Renal cortex interstitium (tissue), 11 donors: Measurements from ENCODE around the gene ABR. TPM values are rescaled to one million over a fixed set of nuclear protein-coding genes. Genes with fewer than 3 reads are reported as not detected.
"Not testable (repeated sequence)": the region's sequence is repeated elsewhere in the genome, so short reads cannot be mapped to it uniquely, and the experiment has no call there.

Experiments
- DNase-seq, 11 donors: peaks; one replicate each; pipeline ENCODE4 v3.0.0-alpha.2; 2013; ENCODE audit warnings: low read depth in 9 of 11, low spot score in 4 of 11; ENCODE audit errors: extremely low read depth in 1 of 11
- polyA plus RNA-seq, 3 donors: library from polyadenylated mRNA; unstranded; fragments of 120-200 nt; gene quantifications; one replicate each; pipeline ENCODE4 v1.2.1, GENCODE V29; 2013; ENCODE audit not compliant: insufficient read length in 3 of 3

Gene ABR
- polyA plus RNA-seq, 3 donors, result 57.1 to 65.6 (median 58.5) TPM

- peak in 1 of 11 donors; percentile 69 for DNase-seq
Observed at GRCh38 chr17:1087381-1088241, 92.2 kb downstream of the ABR start.

- no peak for DNase-seq
Observed at GRCh38 chr17:1083451-1084187, 96.2 kb downstream of the ABR start.

GRCh38 chr17:1082579-1082978 is 97.2 kb downstream of the ABR start:
- DNase-seq, result no peak

DNA sequence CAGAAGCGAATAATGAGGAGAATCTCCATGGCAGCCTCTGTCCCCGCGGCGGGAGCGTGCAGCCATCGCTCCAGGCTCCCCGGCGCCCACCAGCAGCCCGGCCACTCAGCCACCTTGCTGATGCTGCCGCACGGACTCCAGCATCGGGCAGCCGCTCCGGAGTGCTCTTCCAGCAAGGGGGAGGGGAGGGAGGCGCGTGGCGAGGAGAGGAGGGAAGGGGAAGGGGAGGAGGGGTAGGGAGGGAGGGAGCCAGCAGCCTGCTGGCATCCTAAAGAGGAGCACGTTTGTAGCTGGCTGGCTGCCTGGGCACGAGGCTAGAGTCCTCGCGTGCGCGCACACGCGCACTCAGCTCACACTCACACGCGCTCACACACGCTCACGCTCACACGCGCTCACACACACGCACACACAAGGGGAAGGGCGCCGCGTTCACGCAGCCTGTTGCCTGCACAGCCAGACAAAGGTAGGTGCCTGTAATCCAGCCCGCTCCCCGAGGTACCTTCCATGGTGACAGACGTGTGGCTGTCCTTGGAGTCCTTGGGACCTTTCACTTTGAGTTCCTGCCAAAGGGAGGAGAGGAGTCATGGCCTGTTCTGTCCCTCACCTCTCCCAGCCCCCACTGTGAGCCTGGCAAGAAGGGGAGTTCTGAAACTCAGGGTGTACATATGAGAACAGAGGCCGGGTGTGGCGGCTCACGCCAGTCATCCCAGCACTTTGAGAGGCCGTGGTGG is 100.8 kb downstream of the ABR start:
- DNase-seq, result peak in 2 of 11 donors; percentile 57

DNA sequence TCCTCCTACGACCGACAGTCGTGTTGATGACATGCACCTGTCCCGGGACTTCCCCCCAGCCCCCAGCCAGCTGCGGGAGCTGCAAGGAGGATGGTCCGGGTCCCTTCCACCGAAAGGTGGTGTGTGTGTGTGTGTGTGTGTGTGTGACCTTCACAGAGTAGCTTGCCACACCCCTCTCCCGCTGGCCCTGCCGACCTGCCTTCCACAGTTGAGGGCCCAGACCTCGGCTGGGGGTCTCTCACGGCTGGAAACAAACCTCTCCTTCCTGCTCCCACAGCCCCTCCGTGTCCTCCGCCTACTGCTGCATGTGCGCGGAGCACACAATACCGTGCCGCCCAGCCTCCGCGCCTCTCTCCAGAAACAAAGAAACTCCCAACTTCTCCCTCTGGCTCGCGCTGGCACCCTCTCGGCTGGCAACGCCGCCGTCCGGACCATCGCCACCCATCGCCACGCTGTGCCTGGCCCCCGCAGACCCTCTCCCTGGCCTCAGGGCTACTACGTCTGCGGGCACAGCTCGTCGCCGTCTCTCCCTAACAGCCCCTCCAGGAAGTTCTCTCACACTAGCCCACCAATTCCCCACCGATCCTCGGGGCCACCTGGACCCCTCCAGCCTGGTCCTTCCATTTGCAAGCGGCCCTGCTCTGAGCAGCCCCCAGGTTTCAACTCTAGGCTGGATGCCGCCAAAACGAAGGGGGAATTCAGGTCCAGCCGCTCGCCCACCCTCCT is 101.6 kb downstream of the ABR start:
- DNase-seq, result no peak

DNA sequence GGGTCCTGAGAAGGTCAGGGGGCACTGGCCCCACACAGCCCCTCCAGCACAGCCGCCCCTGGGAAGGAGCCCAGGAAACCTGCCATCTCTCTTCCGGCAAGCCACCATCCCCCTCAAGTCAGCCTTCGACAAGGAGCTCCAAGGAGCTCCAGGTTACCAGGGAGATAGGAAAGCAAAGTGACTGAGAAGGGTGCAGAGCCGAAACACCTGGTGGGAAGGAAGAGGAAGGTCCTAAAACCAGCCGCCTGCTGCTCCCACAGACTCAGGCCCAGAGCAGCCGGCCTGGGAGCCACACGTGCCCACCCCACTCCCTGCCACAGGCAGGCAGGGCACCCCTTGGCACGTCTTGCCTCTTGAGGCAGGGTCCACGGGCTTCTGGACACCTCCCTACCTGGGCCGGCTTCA is 102.2 kb downstream of the ABR start:
- no peak for DNase-seq

GRCh38 chr17:1076982-1077302 is 102.8 kb downstream of the ABR start:
- no peak for DNase-seq

GRCh38 chr17:1076299-1076981 is 103.3 kb downstream of the ABR start:
- no peak for DNase-seq

DNA sequence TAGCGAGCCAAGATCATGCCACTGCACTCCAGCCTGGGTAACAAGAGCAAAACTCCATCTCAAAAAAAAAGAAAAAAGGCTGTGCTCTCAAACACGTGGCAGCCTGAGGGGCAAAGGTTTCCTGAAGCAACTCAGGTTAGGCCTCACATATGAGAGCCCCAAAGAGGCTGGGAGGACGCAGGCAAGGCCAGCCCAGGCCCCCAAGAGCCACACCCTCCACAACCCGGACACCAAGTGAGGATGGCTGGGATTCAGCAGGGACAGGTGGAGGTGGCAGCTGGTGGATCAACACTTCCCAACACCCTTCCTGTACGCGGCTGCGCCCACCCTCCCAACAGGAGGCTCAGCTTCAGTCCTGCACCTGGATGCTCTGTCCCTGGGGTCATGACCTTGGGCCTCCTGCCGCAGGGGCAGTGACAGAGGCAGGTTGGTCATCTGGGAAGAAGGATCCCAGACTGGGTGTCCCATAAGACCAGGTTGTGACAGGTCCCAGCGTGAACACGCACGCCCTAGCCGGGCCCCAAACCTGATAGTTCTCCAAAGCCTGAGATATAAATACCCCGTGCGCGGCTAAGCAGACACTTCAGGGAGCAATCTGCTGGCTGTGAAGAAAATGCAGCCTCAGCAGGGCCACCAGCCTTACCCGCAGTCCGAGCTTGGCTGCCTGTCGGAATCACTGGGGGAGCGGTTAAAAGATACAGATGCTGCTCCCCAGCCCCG is 104.7 kb downstream of the ABR start:
- no peak for DNase-seq

GRCh38 chr17:1073963-1074625 is 105.7 kb downstream of the ABR start:
- not testable (repeated sequence) for DNase-seq

GRCh38 chr17:1073241-1073962 is 106.4 kb downstream of the ABR start:
- DNase-seq, result no peak

GRCh38 chr17:1072551-1072961 is 107.2 kb downstream of the ABR start:
- DNase-seq, result no peak

GRCh38 chr17:1071103-1071825 is 108.5 kb downstream of the ABR start:
- DNase-seq, result no peak

GRCh38 chr17:1070411-1070810 is 109.4 kb downstream of the ABR start:
- DNase-seq, result no peak

DNA sequence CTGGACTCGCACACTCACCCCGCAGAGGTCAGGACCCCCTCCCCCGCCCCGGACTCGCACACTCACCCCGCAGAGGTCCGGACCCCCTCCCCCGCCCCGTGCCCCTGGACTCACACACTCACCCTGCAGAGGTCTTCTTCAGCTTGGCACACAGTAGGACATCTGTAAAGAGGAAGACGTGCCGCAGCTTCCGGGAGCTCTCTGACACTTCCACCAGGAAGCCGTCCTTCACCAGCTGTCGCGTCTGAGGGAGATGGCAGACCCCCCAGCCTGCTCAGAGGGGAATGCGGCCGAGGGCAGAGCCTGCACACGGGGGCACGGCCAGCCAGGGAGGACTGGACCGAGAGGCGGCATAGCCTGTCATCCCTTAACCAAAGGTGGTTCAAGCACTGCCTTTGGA is 109.9 kb downstream of the ABR start:
- DNase-seq, result no peak

DNA sequence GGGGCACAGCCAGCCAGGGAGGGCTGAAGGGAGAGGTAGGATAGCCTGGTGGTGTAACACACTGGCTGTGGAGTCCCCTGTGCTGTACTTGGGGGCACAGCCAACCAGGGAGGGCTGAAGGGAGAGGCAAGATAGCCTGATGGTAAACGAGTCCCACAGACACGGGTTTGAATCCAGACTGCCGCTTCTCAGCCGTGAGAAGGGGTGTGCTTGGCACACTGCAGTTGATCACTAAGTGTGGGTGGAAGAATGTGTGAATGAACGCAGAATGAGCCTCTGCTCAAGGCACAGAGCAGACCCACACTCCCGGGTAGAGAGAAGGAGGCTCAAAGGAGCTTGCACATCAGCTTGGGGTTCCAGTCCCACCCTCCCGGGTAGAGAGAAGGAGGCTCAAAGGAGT is 111.4 kb downstream of the ABR start:
- no peak for DNase-seq
